ENCODE results near the gene PPM1H.
"Not testable (repeated sequence)": the region's sequence is repeated elsewhere in the genome, so short reads cannot be mapped to it uniquely, and the experiment has no call there.

Gene PPM1H

DNA sequence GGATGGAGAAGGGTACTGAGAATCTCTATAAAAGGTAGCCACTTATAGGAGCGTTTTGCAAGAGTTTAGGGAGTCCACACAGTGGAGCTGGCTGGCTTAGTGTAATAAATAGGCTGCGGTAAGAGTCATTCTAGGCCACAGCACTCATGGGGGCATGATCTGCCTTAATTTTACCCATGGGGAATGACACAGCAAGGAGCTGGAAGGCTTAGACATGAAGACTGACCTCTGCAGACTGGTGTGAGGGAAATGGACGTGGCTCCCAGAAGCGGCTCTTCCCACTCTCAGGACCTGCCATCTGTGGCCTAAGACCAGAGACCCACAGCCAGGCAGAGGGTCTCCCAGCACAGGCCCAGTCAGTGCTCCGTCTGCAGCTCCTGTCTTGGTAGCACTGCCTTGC lies 173.3 kb downstream of the PPM1H start:
- DNase-seq, result no peak

GRCh38 chr12:62760779-62761178 lies 174.2 kb downstream of the PPM1H start:
- no peak for DNase-seq

- not testable (repeated sequence) for DNase-seq
Measured at GRCh38 chr12:62760341-62760740, 174.6 kb downstream of the PPM1H start.

- no peak for DNase-seq
Measured at GRCh38 chr12:62758216-62758615, 176.7 kb downstream of the PPM1H start.

- DNase-seq, result no peak
Measured at GRCh38 chr12:62757048-62757447, 177.9 kb downstream of the PPM1H start.

- DNase-seq, result no peak
Measured at GRCh38 chr12:62754706-62755105, 180.2 kb downstream of the PPM1H start.

DNA sequence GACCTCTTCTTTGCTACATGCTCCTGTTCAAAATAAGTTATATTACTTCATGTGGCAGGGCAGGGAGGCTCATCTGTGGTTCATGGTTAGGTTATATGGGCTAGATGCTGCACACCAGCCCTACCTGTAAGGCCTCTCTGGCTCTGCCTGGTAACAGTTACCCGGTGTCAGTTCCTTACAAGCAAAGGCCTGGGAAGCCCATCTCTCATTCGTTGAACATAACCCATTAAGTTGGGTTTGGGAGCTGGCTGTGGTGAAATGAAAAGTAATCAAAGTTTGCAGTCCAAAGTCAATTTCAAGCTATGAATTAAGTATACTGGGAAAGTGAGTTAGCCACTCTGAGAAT lies 183.2 kb downstream of the PPM1H start:
- DNase-seq, result no peak

GRCh38 chr12:62750941-62751809 lies 183.8 kb downstream of the PPM1H start:
- no peak for DNase-seq

- no peak for DNase-seq
Measured at GRCh38 chr12:62749586-62749985, 185.4 kb downstream of the PPM1H start.

DNA sequence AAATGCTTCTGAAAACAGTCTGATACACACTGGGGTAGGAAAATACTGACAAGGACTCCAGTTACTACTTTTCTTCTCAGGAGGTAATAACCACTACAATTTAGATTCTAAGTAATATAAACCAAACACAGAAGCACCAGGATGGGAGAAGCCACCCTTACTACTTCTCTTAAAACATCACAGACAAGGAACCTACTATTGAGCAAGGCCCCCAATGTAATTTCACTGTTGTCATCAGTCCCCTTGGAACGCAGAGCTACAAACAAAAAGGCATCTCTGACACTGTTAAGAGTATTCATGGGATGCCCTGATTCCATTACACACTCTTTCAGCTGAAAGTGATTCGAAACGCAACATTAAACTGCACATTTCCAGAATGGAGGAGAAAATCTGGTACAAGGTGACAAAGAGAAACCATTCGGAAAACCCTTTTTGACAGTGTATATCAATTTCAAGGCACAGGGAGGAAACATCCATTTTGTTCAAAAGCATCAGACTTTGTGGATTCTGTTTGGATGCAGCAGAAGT lies 185.9 kb downstream of the PPM1H start:
- no peak for DNase-seq

- no peak for DNase-seq
Measured at GRCh38 chr12:62744551-62744950, 190.4 kb downstream of the PPM1H start.

- peak in 1 of 2 donors; percentile 3 for DNase-seq
Measured at GRCh38 chr12:62739266-62740015, 195.5 kb downstream of the PPM1H start.

DNA sequence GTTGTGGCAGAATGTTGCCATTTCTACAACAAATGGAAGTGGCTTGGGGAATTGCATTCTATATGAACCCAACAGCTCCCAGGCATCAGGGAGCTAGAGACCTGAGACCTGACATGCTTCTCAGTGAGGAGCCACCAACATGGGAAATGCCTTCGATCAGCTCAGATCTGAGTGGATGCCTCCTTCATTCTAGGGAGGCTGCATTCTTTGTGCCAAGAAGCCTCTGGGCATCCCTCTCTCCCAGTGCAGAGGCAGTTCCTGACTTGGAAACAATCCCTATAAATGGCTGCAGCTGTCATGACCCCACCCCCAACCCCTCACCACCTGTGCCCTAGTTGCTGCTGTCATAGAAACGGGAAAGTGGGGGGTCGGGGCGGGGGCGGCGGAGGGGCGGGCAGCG lies 196.3 kb downstream of the PPM1H start:
- no peak for DNase-seq

DNA sequence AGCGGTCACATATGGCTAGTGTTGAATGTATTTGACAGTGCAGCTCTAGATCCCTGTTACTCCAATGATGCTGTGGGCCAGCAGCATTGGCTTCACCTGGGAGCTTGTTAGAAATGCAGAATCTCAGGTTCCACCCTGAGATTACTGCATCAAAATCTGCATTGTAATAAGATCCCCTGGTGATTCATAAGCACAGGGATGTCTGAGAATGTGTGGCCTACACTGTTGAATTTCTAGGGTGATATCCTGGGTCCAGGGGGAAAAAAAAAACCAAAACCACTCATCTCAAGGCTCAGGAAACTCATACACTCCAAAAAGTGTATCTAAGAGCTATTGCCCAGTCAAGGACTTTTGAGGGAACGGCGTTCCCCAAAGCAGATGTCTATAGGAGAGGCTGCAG lies 196.8 kb downstream of the PPM1H start:
- no peak for DNase-seq

GRCh38 chr12:62737615-62738014 lies 197.3 kb downstream of the PPM1H start:
- no peak for DNase-seq

GRCh38 chr12:62737188-62737587 lies 197.8 kb downstream of the PPM1H start:
- DNase-seq, result no peak

GRCh38 chr12:62736596-62736995 lies 198.4 kb downstream of the PPM1H start:
- DNase-seq, result no peak

DNA sequence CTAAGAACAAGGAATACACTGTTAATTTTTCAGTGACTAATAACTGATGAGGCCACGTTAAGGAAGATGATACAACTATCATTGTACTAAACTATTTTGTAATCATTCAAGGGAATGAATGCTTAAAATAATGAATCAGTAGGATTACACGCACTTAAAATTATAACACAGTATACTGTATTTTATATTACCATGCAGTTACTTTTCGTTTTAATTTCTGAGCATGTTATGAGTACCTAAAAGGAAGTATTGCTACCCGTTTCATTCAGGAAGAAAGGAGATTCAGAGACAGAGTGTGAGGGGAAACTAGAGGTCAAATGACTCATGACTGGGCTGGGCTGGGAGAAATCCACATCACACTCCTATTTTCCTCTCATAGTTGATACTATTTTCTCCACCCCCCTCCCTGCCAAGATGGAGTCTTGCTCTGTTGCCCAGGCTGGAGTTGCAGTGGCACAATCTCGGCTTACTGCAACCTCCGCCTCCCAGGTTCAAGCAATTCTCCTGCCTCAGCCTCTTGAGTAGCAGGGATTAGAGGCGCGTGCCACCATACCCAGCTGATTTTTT lies 202.0 kb downstream of the PPM1H start:
- DNase-seq, result peak in 1 of 2 donors; percentile 46

DNA sequence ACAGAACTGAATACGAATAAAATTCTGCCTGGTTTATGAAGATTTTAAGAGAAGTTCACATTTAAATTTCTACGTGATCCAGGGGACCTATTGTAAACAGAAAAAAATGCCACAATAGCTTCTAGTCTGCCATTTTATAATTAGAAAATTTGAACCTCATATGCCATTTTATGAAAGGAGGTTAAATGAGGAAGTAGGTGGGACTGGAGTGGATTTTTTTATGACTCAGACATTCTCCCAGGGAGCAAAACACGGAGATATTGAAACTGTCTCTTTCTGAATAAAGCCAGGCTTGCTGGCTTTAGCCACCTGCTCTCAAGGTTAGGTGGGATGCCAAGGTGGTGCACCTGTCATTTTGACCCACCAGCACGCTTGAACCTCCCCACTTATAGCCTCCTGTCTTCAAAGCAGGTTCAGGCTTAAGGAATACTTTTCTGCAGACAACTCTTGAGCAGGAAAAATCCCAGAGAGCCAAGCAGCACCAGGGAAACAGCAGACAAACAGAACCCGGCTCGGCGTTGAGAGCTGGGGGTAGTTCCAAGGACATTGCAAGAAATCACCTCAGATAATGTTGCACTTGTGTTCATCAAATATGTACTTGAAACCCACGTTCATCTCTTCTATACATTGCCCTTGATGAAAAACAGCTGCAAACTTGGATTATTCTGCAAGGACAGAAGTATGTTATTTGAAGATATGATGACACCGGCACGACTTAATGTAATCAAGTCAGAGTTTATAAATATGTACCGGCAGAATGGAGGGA lies 203.7 kb downstream of the PPM1H start:
- peak in 1 of 2 donors; percentile 50 for DNase-seq

GRCh38 chr12:62730649-62731048 lies 204.3 kb downstream of the PPM1H start:
- DNase-seq, result no peak

GRCh38 chr12:62729579-62730544 lies 205.1 kb downstream of the PPM1H start:
- DNase-seq, result not testable (repeated sequence)

GRCh38 chr12:62728741-62729140 lies 206.2 kb downstream of the PPM1H start:
- DNase-seq, result no peak
